Left ventricle myocardium inferior (tissue), 1 donor: Measurements from ENCODE around the gene ZNF681. TPM values are rescaled to one million over a fixed set of nuclear protein-coding genes. Genes with fewer than 3 reads are reported as not detected.
"Not testable (repeated sequence)": the region's sequence is repeated elsewhere in the genome, so short reads cannot be mapped to it uniquely, and the experiment has no call there.

Source experiments
- DNase-seq: peaks from one replicate; pipeline ENCODE4 v3.0.0-alpha.2; 2020
- H3K27ac ChIP-seq: fragments of 200-600 bp; replicated peaks from 2 replicates; pipeline ENCODE4 v1.8.0; 2021
- H3K27me3 ChIP-seq: fragments of 200-600 bp; 2 replicates; pipeline ENCODE4 v1.8.0; 2021; ENCODE audit warnings: low read depth
- H3K36me3 ChIP-seq: fragments of 200-600 bp; 2 replicates; pipeline ENCODE4 v1.8.0; 2021
- H3K4me1 ChIP-seq: fragments of 200-600 bp; 2 replicates; pipeline ENCODE4 v1.8.0; 2021
- H3K4me3 ChIP-seq: fragments of 200-600 bp; 2 replicates; pipeline ENCODE4 v1.8.0; 2021; ENCODE audit warnings: mild to moderate bottlenecking, moderate library complexity
- H3K9me3 ChIP-seq: fragments of 200-600 bp; replicated peaks from 2 replicates; pipeline ENCODE4 v1.8.0; 2021
- CTCF ChIP-seq: fragments of 200-600 bp; IDR thresholded peaks from 2 replicates; pipeline ENCODE4 v1.8.0; 2021; ENCODE audit warnings: antibody characterized with exemption, mild to moderate bottlenecking, borderline replicate concordance
- intact Hi-C: fragments of 100-400 bp; cut with micrococcal nuclease; formaldehyde crosslinking; loops from one replicate; pipeline ENCODE4 v1.11.0; 2022
- total RNA-seq: library from RNA; stranded (reverse); fragmentation: NEBNext Ultra II Directional; extraction: Animal tissue kit (Norgen Biotek cat#: 25700); gene quantifications from one replicate; pipeline ENCODE4 v1.2.1, GENCODE V29; 2021
- donor health status: DM: no; HTN: yes; CAD: no; lungs with severe emphysema.

Gene ZNF681
- total RNA-seq, 1 donor from 2014 or later = 0.25 TPM

GRCh38 chr19:23698711-23699520 is 59.8 kb downstream of the ZNF681 start:
- DNase-seq = no peak
- H3K4me1 ChIP-seq = no peaks in the 10 kb centered on the region
- H3K9me3 ChIP-seq = peaks cover 7% of the 10 kb centered on the region
- TF ChIP-seq CTCF = no peak
- H3K27ac ChIP-seq = no peak overlapping the region
- no peak overlapping the region for H3K4me3 ChIP-seq
- no peaks in the 10 kb centered on the region for H3K36me3 ChIP-seq
- no peaks in the 10 kb centered on the region for H3K27me3 ChIP-seq
- intact Hi-C loops = no loop called here

GRCh38 chr19:23692937-23693336 is 65.8 kb downstream of the ZNF681 start:
- H3K27me3 ChIP-seq, H3K4me1 ChIP-seq, intact Hi-C loops, H3K4me3 ChIP-seq, DNase-seq, H3K27ac ChIP-seq, H3K9me3 ChIP-seq, H3K36me3 ChIP-seq: not testable (repeated sequence)

Other genes with a start within 250 kb of the ZNF681 start
- 3.3 TPM for gene ZNF675, start 71.7 kb downstream of the ZNF681 start, total RNA-seq
- 0.30 TPM for gene ZNF726, start 156.0 kb upstream of the ZNF681 start, total RNA-seq